Measurements from ENCODE around the gene GREB1.

DNA sequence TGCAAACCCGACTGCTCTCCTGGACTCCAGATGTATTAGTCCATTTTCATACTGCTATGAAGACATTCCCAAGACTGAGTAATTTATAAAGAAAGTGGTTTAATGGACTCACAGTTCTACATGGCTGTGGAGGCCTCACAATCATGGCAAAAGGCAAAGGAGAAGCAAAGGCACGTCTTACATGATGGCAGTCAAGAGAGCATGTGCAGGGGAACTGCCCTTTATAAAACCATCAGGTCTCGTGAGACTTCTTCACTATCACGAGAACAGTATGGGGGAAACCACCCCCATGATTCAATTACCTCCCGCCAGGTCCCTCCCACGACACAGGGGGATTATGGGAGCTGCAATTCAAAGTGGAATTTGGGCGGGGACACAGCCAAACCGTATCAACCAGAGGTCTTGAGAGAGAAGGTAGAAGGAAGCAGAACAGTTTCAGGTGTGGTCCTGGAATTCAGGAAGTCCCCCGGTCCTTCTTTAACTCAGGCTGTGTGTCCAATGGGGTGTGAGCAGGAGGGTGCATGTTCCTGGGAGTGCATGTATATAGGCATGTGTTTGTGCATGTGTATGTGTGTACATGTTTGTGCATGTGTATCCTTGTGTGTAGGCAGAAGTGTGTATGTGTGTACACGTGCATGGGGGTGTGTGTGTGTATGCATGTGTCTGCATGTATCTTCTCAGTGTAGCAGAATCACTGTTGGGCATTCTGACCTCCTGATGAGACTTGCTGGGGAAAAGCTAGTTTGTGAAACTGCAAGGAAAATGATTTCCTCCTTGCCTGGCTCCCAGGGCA lies 46.2 kb downstream of the GREB1 start:
- TF ChIP-seq ZBTB7A (IDR thresholded peaks at IDR 0.05; ENCODE audit: low read depth) = no peak
- TF ChIP-seq, protein P1, sequence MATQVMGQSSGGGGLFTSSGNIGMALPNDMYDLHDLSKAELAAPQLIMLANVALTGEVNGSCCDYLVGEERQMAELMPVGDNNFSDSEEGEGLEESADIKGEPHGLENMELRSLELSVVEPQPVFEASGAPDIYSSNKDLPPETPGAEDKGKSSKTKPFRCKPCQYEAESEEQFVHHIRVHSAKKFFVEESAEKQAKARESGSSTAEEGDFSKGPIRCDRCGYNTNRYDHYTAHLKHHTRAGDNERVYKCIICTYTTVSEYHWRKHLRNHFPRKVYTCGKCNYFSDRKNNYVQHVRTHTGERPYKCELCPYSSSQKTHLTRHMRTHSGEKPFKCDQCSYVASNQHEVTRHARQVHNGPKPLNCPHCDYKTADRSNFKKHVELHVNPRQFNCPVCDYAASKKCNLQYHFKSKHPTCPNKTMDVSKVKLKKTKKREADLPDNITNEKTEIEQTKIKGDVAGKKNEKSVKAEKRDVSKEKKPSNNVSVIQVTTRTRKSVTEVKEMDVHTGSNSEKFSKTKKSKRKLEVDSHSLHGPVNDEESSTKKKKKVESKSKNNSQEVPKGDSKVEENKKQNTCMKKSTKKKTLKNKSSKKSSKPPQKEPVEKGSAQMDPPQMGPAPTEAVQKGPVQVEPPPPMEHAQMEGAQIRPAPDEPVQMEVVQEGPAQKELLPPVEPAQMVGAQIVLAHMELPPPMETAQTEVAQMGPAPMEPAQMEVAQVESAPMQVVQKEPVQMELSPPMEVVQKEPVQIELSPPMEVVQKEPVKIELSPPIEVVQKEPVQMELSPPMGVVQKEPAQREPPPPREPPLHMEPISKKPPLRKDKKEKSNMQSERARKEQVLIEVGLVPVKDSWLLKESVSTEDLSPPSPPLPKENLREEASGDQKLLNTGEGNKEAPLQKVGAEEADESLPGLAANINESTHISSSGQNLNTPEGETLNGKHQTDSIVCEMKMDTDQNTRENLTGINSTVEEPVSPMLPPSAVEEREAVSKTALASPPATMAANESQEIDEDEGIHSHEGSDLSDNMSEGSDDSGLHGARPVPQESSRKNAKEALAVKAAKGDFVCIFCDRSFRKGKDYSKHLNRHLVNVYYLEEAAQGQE (IDR thresholded peaks at IDR 0.05; ENCODE audit: low read depth) = no peak
- TF ChIP-seq EP300 (IDR thresholded peaks at IDR 0.05; ENCODE audit: borderline replicate concordance) = no peak
- no peak for TF ChIP-seq TCF12 (IDR thresholded peaks at IDR 0.05; ENCODE audit: low read depth)
- no peak for TF ChIP-seq TAF1 (IDR thresholded peaks at IDR 0.05; ENCODE audit: low read depth)
- TF ChIP-seq NFIC (IDR thresholded peaks at IDR 0.05) = no peak
- TF ChIP-seq YY1 (IDR thresholded peaks at IDR 0.05; ENCODE audit: low read depth) = no peak
- no peak for TF ChIP-seq CEBPB (IDR thresholded peaks at IDR 0.05)
- TF ChIP-seq, protein P2, sequence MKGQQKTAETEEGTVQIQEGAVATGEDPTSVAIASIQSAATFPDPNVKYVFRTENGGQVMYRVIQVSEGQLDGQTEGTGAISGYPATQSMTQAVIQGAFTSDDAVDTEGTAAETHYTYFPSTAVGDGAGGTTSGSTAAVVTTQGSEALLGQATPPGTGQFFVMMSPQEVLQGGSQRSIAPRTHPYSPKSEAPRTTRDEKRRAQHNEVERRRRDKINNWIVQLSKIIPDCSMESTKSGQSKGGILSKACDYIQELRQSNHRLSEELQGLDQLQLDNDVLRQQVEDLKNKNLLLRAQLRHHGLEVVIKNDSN (IDR thresholded peaks at IDR 0.05) = no peak
- TF ChIP-seq EGR1 (IDR thresholded peaks at IDR 0.05) = no peak
